Adrenal gland (tissue), 5 donors: ENCODE measurements around the gene SLC1A1.

Experiments
- POLR2A ChIP-seq, 2 donors: fragments of 450-650 bp; IDR thresholded peaks; one replicate each; pipeline ENCODE4 v1.6.1; 2017; ENCODE audit warnings: antibody characterized with exemption in 2 of 2, mild to moderate bottlenecking in 2 of 2, moderate library complexity in 1 of 2
- TF ChIP-seq, protein P1 (sequence below), 6 experiments: fragments of 450-650 bp in 4 of 6; fragments of 200-600 bp in 2 of 6; sonication (generic) in 1 of 6; IDR thresholded peaks; 1 replicate in 5 of 6; 2 replicates in 1 of 6; pipeline versions ENCODE4 v1.5.1 to v1.8.0; 2016 to 2021; ENCODE audit warnings: antibody characterized with exemption in 6 of 6, mild to moderate bottlenecking in 2 of 6, moderate library complexity in 1 of 6
- donor health status: DM: no; HTN: no; CAD: no.

- no peak for TF ChIP-seq POLR2A (IDR thresholded peaks at IDR 0.05)
- TF ChIP-seq, protein P1, sequence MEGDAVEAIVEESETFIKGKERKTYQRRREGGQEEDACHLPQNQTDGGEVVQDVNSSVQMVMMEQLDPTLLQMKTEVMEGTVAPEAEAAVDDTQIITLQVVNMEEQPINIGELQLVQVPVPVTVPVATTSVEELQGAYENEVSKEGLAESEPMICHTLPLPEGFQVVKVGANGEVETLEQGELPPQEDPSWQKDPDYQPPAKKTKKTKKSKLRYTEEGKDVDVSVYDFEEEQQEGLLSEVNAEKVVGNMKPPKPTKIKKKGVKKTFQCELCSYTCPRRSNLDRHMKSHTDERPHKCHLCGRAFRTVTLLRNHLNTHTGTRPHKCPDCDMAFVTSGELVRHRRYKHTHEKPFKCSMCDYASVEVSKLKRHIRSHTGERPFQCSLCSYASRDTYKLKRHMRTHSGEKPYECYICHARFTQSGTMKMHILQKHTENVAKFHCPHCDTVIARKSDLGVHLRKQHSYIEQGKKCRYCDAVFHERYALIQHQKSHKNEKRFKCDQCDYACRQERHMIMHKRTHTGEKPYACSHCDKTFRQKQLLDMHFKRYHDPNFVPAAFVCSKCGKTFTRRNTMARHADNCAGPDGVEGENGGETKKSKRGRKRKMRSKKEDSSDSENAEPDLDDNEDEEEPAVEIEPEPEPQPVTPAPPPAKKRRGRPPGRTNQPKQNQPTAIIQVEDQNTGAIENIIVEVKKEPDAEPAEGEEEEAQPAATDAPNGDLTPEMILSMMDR (IDR thresholded peaks at IDR 0.05): no peak
Measured at GRCh38 chr9:4585135-4585534, 94.9 kb downstream of the SLC1A1 start.
